RWPE2 (cell line): ENCODE data around the gene YPEL2.

Experiments used
- ATAC-seq: fragments of 200-7000 bp; cut with Tn5 transposase; 3 replicates; pipeline ENCODE4 v1.9.1; 2021; ENCODE audit warnings: low read depth
- DNase-seq: peaks from one replicate; pipeline ENCODE4 v3.0.0-alpha.2; 2020; ENCODE audit warnings: low spot score
- H3K27ac ChIP-seq: fragments of 450-650 bp; 2 replicates; pipeline ENCODE4 v1.5.1; 2017; ENCODE audit warnings: mild to moderate bottlenecking; ENCODE audit not compliant: poor library complexity, severe bottlenecking
- H3K27me3 ChIP-seq: fragments of 250-450 bp; sonication (Bioruptor Pico); 2 replicates; pipeline ENCODE4 v1.5.1; 2021; ENCODE audit warnings: mild to moderate bottlenecking, moderate library complexity; ENCODE audit not compliant: insufficient read depth, poor library complexity, severe bottlenecking
- H3K36me3 ChIP-seq: fragments of 250-450 bp; sonication (Bioruptor Pico); 2 replicates; pipeline ENCODE4 v1.5.1; 2020; ENCODE audit warnings: low read depth, mild to moderate bottlenecking, moderate library complexity
- H3K4me1 ChIP-seq: fragments of 250-450 bp; sonication (Bioruptor Pico); 2 replicates; pipeline ENCODE4 v1.5.1; 2021; ENCODE audit warnings: mild to moderate bottlenecking, moderate library complexity; ENCODE audit not compliant: insufficient read depth, poor library complexity, severe bottlenecking
- H3K4me3 ChIP-seq: fragments of 250-450 bp; sonication (Bioruptor Pico); 2 replicates; pipeline ENCODE4 v1.5.1; 2021; ENCODE audit warnings: mild to moderate bottlenecking, moderate library complexity; ENCODE audit not compliant: severe bottlenecking
- H3K9me3 ChIP-seq: fragments of 250-450 bp; sonication (Bioruptor Pico); 2 replicates; pipeline ENCODE4 v1.5.1; 2021; ENCODE audit warnings: mild to moderate bottlenecking, moderate library complexity; ENCODE audit not compliant: severe bottlenecking
- TF ChIP-seq, protein P1 (sequence below): fragments of 450-650 bp; IDR thresholded peaks from one replicate; pipeline ENCODE4 v1.5.1; 2017; ENCODE audit warnings: mild to moderate bottlenecking, moderate library complexity; ENCODE audit not compliant: poor library complexity, severe bottlenecking

The YPEL2 gene

DNA sequence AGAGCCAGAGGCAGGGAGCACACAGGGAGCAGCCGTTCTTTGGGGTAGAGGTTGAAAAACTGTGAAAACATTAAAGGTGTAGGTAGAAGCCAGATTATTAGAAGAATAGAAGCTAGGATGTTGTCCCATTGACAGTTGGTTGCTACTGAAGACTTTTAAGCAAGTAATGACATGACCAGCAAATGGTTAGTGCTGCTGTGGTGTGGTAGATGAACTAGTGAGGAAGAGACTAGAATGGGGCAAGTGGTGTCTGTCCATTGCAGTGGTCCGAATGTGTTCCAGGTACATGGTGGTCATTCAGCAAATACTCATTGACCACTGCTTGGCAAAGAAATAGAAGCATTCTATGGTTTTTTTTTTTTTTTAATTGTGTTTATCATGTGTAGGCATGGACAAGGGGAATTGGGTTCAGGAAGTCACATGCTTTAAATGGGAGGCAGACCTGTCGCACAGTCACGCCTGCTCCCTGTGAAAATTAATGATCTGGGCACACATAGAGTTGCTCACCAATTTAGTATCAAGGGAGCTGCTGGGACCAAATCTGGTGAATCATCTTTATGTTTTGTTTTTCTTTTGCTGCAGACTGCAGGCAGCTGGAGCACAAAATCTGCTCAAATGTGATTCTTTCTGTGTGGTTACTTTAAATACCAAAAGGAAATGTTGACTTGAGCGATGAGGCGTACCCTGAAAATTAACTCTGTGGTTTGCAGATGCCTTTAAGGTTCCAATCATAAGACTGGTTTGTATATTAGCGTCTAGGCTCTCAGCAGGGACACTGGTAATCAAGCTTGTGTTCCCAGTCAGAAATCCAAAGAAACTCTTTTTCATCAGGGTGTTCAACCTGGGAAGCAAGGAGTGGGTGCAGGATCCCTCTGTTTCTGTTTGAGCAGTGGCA, 30.7 kb downstream of the YPEL2 start:
- Histone ChIP-seq H3K27ac (no peak overlapping the region), H3K4me3 (no peak overlapping the region), H3K36me3 (no peaks in the 10 kb centered on the region), H3K9me3 (no peaks in the 10 kb centered on the region), H3K27me3 (no peaks in the 10 kb centered on the region), H3K4me1 (peaks cover 15% of the 10 kb centered on the region)
- DNase-seq (no peak), ATAC-seq (0 out of 3 replicates have a peak, but pooled peaks have one; percentile 20)
- TF ChIP-seq, protein P1, sequence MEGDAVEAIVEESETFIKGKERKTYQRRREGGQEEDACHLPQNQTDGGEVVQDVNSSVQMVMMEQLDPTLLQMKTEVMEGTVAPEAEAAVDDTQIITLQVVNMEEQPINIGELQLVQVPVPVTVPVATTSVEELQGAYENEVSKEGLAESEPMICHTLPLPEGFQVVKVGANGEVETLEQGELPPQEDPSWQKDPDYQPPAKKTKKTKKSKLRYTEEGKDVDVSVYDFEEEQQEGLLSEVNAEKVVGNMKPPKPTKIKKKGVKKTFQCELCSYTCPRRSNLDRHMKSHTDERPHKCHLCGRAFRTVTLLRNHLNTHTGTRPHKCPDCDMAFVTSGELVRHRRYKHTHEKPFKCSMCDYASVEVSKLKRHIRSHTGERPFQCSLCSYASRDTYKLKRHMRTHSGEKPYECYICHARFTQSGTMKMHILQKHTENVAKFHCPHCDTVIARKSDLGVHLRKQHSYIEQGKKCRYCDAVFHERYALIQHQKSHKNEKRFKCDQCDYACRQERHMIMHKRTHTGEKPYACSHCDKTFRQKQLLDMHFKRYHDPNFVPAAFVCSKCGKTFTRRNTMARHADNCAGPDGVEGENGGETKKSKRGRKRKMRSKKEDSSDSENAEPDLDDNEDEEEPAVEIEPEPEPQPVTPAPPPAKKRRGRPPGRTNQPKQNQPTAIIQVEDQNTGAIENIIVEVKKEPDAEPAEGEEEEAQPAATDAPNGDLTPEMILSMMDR = no peak

DNA sequence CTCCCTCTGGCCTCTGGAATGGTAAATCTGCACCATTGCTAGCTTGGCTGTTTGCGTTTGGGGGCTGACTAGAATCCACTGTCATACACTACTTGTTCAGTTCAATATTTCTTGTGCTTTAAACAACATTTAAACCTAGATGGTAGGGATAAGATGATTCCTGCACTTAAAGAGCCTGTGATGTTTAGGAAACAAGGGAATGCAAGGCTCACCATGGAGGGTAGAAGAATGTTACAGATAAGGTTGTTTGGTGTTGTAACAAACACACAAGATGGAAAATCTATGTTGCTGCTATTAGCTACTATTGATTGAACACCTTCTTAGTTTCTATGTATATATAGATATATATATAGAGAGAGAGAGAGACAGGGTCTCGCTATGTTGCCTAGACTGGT, 31.4 kb downstream of the YPEL2 start:
- ATAC-seq = no peak
- H3K9me3 ChIP-seq = no peaks in the 10 kb centered on the region
- DNase-seq = no peak
- H3K4me3 ChIP-seq = no peak overlapping the region
- no peak overlapping the region for H3K27ac ChIP-seq
- H3K27me3 ChIP-seq = no peaks in the 10 kb centered on the region
- H3K4me1 ChIP-seq = peaks cover 11% of the 10 kb centered on the region
- no peaks in the 10 kb centered on the region for H3K36me3 ChIP-seq
- TF ChIP-seq, protein P1 = no peak

DNA sequence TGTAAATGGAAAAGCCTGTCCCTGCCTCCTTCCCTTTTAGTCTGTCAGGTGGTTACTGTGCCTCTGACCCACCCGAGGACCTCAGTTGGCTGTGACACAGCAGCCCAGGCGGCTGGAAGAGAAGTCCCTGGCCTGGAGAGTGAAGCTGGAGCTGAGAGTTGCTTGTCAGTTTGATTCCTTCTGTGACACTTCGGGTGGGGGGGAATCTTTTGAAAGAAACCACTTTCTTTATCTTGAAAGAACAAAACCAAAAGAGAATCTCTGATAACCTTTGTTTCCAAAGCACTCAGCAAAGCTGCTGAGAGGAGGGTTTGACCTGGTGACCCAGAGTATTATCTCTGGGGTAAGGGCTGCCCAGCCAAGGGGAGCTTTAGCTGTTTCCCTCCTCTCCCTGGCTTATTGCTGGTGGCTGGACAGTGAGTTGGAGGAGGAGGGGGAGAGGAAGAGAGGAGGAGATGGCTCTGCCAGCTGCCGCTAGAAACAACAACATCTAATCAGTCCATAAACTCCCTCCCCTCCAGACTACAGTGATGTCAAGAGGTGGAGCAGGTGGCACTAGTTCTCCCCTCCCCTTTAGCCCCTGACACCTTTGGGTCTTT, 34.0 kb downstream of the YPEL2 start:
- H3K27ac ChIP-seq = no peak overlapping the region
- ATAC-seq = no peak
- no peak overlapping the region for H3K4me3 ChIP-seq
- no peaks in the 10 kb centered on the region for H3K9me3 ChIP-seq
- no peak for DNase-seq
- peaks cover 6% of the 10 kb centered on the region for H3K4me1 ChIP-seq
- no peaks in the 10 kb centered on the region for H3K27me3 ChIP-seq
- TF ChIP-seq, protein P1 = no peak
- no peaks in the 10 kb centered on the region for H3K36me3 ChIP-seq

GRCh38 chr17:59366040-59366757, 34.7 kb downstream of the YPEL2 start:
- no peak for ATAC-seq
- no peak for DNase-seq
- Histone ChIP-seq H3K27me3 (no peaks in the 10 kb centered on the region), H3K4me3 (no peak overlapping the region), H3K4me1 (peaks cover 6% of the 10 kb centered on the region), H3K9me3 (no peaks in the 10 kb centered on the region), H3K36me3 (no peaks in the 10 kb centered on the region), H3K27ac (no peak overlapping the region)
- TF ChIP-seq, protein P1 = no peak
